Hepatocyte (in vitro differentiated cells): ENCODE data around the gene AXIN1. TPM values are rescaled to one million over a fixed set of nuclear protein-coding genes. Genes with fewer than 3 reads are reported as not detected.
"Not testable (repeated sequence)": the region's sequence is repeated elsewhere in the genome, so short reads cannot be mapped to it uniquely, and the experiment has no call there.

Source experiments
- DNase-seq: peaks from one replicate; pipeline ENCODE4 v3.0.0-alpha.2; 2016; ENCODE audit warnings: low spot score
- H2AFZ ChIP-seq: fragments of 200-600 bp; sonication (generic); 2 replicates; pipeline ENCODE4 v1.6.0; 2016; ENCODE audit warnings: antibody characterized with exemption, mild to moderate bottlenecking
- H3K27ac ChIP-seq: fragments of 200-600 bp; sonication (generic); 2 replicates; pipeline ENCODE4 v1.5.1; 2016; ENCODE audit warnings: mild to moderate bottlenecking
- H3K27me3 ChIP-seq: fragments of 200-600 bp; sonication (generic); 2 replicates; pipeline ENCODE4 v1.6.1; 2016
- H3K36me3 ChIP-seq: fragments of 200-600 bp; sonication (generic); replicated peaks from 2 replicates; pipeline ENCODE4 v1.5.1; 2016; ENCODE audit warnings: low read depth; ENCODE audit not compliant: insufficient read depth
- H3K4me1 ChIP-seq: fragments of 200-600 bp; sonication (generic); 2 replicates; pipeline ENCODE4 v1.5.1; 2016; ENCODE audit warnings: mild to moderate bottlenecking, moderate library complexity; ENCODE audit not compliant: insufficient read depth
- H3K4me2 ChIP-seq: fragments of 200-600 bp; sonication (generic); 2 replicates; pipeline ENCODE4 v1.6.0; 2016
- H3K4me3 ChIP-seq: fragments of 200-600 bp; sonication (generic); 2 replicates; pipeline ENCODE4 v1.5.1; 2016; ENCODE audit warnings: mild to moderate bottlenecking
- H3K79me2 ChIP-seq: fragments of 200-600 bp; sonication (generic); 2 replicates; pipeline ENCODE4 v1.6.0; 2017; ENCODE audit warnings: mild to moderate bottlenecking
- H3K9me2 ChIP-seq: fragments of 200-600 bp; sonication (generic); replicated peaks from 2 replicates; pipeline ENCODE4 v1.6.0; 2017; ENCODE audit warnings: mild to moderate bottlenecking; ENCODE audit not compliant: insufficient read depth
- H3K9me3 ChIP-seq: fragments of 200-600 bp; sonication (generic); 2 replicates; pipeline ENCODE4 v1.5.1; 2016; ENCODE audit warnings: low read depth, mild to moderate bottlenecking
- H4K20me1 ChIP-seq: fragments of 200-600 bp; sonication (generic); 2 replicates; pipeline ENCODE4 v1.6.0; 2016; ENCODE audit warnings: mild to moderate bottlenecking; ENCODE audit not compliant: insufficient read depth, poor library complexity, severe bottlenecking
- EZH2 ChIP-seq: fragments of 200-600 bp; sonication (generic); IDR thresholded peaks from 2 replicates; pipeline ENCODE4 v1.6.1; 2016; ENCODE audit warnings: antibody characterized with exemption, mild to moderate bottlenecking, borderline replicate concordance
- EZH2phosphoT487 ChIP-seq: fragments of 200-600 bp; sonication (generic); IDR thresholded peaks from one replicate; pipeline ENCODE4 v1.6.1; 2018; ENCODE audit warnings: antibody characterized with exemption, mild to moderate bottlenecking, low read depth, moderate library complexity; ENCODE audit not compliant: unreplicated experiment, severe bottlenecking
- WGBS: methylation state at CpG from one replicate; pipeline ENCODE4 v1.1.6; 2016; ENCODE audit warnings: low lambda C conversion rate; ENCODE audit errors: missing lambda C conversion rate; 5-methylcytosine and 5-hydroxymethylcytosine counted together
- polyA plus RNA-seq: library from polyadenylated mRNA; unstranded; fragments of >200 nt; fragmentation: Nextera tagmentation; extraction: Ambion mirVana; gene quantifications from 2 replicates; pipeline ENCODE4 v1.2.1, GENCODE V29; 2016
- total RNA-seq: library from RNA; depleted of rRNA; stranded (reverse); fragments of >200 nt; gene quantifications from 2 replicates; pipeline ENCODE4 v1.2.3, GENCODE V29; 2014
- TF ChIP-seq, protein P1 (sequence below): fragments of 200-600 bp; sonication (generic); IDR thresholded peaks from 2 replicates; pipeline ENCODE4 v1.5.1; 2016; ENCODE audit warnings: antibody characterized with exemption, mild to moderate bottlenecking; ENCODE audit not compliant: poor library complexity

The AXIN1 gene
- total and polyA plus RNA-seq, 2 experiments from 2014 or later = 16.1 to 27.2 TPM

GRCh38 chr16:269061-269796, 83.3 kb downstream of the AXIN1 start:
- no peak for DNase-seq
- Histone ChIP-seq H3K27ac (no peak overlapping the region), H3K4me3 (no peak overlapping the region), H3K9me2 (no peaks in the 10 kb centered on the region), H2AFZ (no peak overlapping the region), H3K36me3 (no peaks in the 10 kb centered on the region), H3K79me2 (no peaks in the 10 kb centered on the region), H3K27me3 (peaks cover 4% of the 10 kb centered on the region), H3K4me1 (no peaks in the 10 kb centered on the region), H3K4me2 (no peak overlapping the region), H4K20me1 (no peaks in the 10 kb centered on the region), H3K9me3 (no peaks in the 10 kb centered on the region)
- TF ChIP-seq, protein P1, sequence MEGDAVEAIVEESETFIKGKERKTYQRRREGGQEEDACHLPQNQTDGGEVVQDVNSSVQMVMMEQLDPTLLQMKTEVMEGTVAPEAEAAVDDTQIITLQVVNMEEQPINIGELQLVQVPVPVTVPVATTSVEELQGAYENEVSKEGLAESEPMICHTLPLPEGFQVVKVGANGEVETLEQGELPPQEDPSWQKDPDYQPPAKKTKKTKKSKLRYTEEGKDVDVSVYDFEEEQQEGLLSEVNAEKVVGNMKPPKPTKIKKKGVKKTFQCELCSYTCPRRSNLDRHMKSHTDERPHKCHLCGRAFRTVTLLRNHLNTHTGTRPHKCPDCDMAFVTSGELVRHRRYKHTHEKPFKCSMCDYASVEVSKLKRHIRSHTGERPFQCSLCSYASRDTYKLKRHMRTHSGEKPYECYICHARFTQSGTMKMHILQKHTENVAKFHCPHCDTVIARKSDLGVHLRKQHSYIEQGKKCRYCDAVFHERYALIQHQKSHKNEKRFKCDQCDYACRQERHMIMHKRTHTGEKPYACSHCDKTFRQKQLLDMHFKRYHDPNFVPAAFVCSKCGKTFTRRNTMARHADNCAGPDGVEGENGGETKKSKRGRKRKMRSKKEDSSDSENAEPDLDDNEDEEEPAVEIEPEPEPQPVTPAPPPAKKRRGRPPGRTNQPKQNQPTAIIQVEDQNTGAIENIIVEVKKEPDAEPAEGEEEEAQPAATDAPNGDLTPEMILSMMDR = no peak
- 92% methylated on average over 24 of the region's 24 CpGs for WGBS

- Histone ChIP-seq H3K4me2 (no peak overlapping the region), H3K9me3 (no peaks in the 10 kb centered on the region), H3K36me3 (no peaks in the 10 kb centered on the region), H3K9me2 (no peaks in the 10 kb centered on the region), H2AFZ (no peak overlapping the region), H3K4me3 (no peak overlapping the region), H3K27me3 (no peaks in the 10 kb centered on the region), H3K4me1 (no peaks in the 10 kb centered on the region), H3K79me2 (no peaks in the 10 kb centered on the region), H3K27ac (no peak overlapping the region), H4K20me1 (no peaks in the 10 kb centered on the region)
- TF ChIP-seq, protein P1 = no peak
- no peak for TF ChIP-seq EZH2
- TF ChIP-seq EZH2phosphoT487 = no peak
- WGBS = 88% methylated on average over 39 of the region's 40 CpGs
- no peak for DNase-seq
Measured at GRCh38 chr16:268141-269053, 84.1 kb downstream of the AXIN1 start.

GRCh38 chr16:267562-267961, 85.0 kb downstream of the AXIN1 start:
- H3K4me2 ChIP-seq = not testable (repeated sequence)

More at GRCh38 chr16:267562-267961, 85.0 kb downstream of the AXIN1 start:
- 98% methylated on average over 17 of the region's 17 CpGs for WGBS
- H2AFZ ChIP-seq, H3K4me1 ChIP-seq, DNase-seq, H4K20me1 ChIP-seq, H3K27ac ChIP-seq, H3K36me3 ChIP-seq, H3K27me3 ChIP-seq, H3K4me3 ChIP-seq, H3K9me2 ChIP-seq, H3K9me3 ChIP-seq, H3K79me2 ChIP-seq: not testable (repeated sequence)
